Neural cell (in vitro differentiated cells): ENCODE results near the gene NPAS2. TPM values are rescaled to one million over a fixed set of nuclear protein-coding genes. Genes with fewer than 3 reads are reported as not detected.

Experiments
- H2AFZ ChIP-seq: fragments of 200-600, 300-800 bp; sonication (generic), shearing (Covaris generic); 2 replicates; pipeline ENCODE4 v1.6.0; 2014; ENCODE audit warnings: low read depth, mild to moderate bottlenecking, antibody characterized with exemption, low read length, moderate library complexity
- H3F3A ChIP-seq: fragments of 200-600 bp; shearing (Covaris generic); 2 replicates; pipeline ENCODE4 v1.6.1; 2016; ENCODE audit warnings: mild to moderate bottlenecking, moderate library complexity, mixed read lengths, antibody characterized with exemption, low read length; ENCODE audit not compliant: insufficient read depth, poor library complexity, severe bottlenecking
- H3K27ac ChIP-seq: fragments of 200-600, 300-800 bp; sonication (generic), shearing (Covaris generic); 2 replicates; pipeline ENCODE4 v1.5.1; 2014; ENCODE audit warnings: mild to moderate bottlenecking, low read length, moderate library complexity
- H3K27me3 ChIP-seq: fragments of 300-800, 200-600 bp; sonication (generic), shearing (Covaris generic); 2 replicates; pipeline ENCODE4 v1.6.0; 2014; ENCODE audit warnings: mild to moderate bottlenecking, low read depth, low read length, moderate library complexity; ENCODE audit not compliant: insufficient read depth
- H3K36me3 ChIP-seq: fragments of 300-800, 200-600 bp; sonication (generic), shearing (Covaris generic); 2 replicates; pipeline ENCODE4 v1.5.1; 2014; ENCODE audit warnings: mild to moderate bottlenecking, antibody characterized with exemption, low read length, moderate library complexity; ENCODE audit not compliant: insufficient read depth
- H3K4me2 ChIP-seq: fragments of 300-800, 200-600 bp; sonication (generic), shearing (Covaris generic); 2 replicates; pipeline ENCODE4 v1.6.0; 2014; ENCODE audit warnings: mild to moderate bottlenecking, low read length
- H3K4me3 ChIP-seq: fragments of 300-800, 200-600 bp; sonication (generic), shearing (Covaris generic); 2 replicates; pipeline ENCODE4 v1.5.1; 2014; ENCODE audit warnings: mild to moderate bottlenecking, low read length, moderate library complexity
- H3K79me2 ChIP-seq: fragments of 200-600 bp; shearing (Covaris generic); replicated peaks from 2 replicates; pipeline ENCODE4 v1.6.0; 2014; ENCODE audit warnings: mild to moderate bottlenecking, low read length, moderate library complexity; ENCODE audit not compliant: insufficient read depth
- H3K9ac ChIP-seq: fragments of 300-800, 200-600 bp; sonication (generic), shearing (Covaris generic); 2 replicates; pipeline ENCODE4 v1.6.1; 2016; ENCODE audit warnings: mild to moderate bottlenecking, low read length, mixed read lengths
- H3K9me2 ChIP-seq: fragments of 200-600 bp; shearing (Covaris generic); 2 replicates; pipeline ENCODE4 v1.6.1; 2016; ENCODE audit warnings: mild to moderate bottlenecking, low read length, mixed read lengths; ENCODE audit not compliant: insufficient read depth
- H3K9me3 ChIP-seq: fragments of 200-600, 300-800 bp; sonication (generic), shearing (Covaris generic); 2 replicates; pipeline ENCODE4 v1.6.1; 2016; ENCODE audit warnings: mild to moderate bottlenecking, mixed run types, low read length, moderate library complexity, mixed read lengths
- H4K20me1 ChIP-seq: fragments of 200-600 bp; shearing (Covaris generic); 2 replicates; pipeline ENCODE4 v1.6.1; 2016; ENCODE audit warnings: mild to moderate bottlenecking, mixed run types; ENCODE audit not compliant: insufficient read depth
- CTCF ChIP-seq: fragments of 450-650 bp; IDR thresholded peaks from 2 replicates; pipeline ENCODE4 v1.5.1; 2014; ENCODE audit warnings: antibody characterized with exemption, mild to moderate bottlenecking, moderate library complexity; ENCODE audit not compliant: poor library complexity, severe bottlenecking
- EP300 ChIP-seq: fragments of 450-650 bp; conservative IDR thresholded peaks from 2 replicates; pipeline ENCODE4 v1.6.1; 2014; ENCODE audit warnings: antibody characterized with exemption, mild to moderate bottlenecking, moderate library complexity; ENCODE audit not compliant: poor library complexity, severe bottlenecking
- EZH2 ChIP-seq: fragments of 200-600, 300-800 bp; shearing (Covaris generic), sonication (generic); IDR thresholded peaks from 2 replicates; pipeline ENCODE4 v1.6.1; 2014; ENCODE audit warnings: antibody characterized with exemption, low read length, borderline replicate concordance, mild to moderate bottlenecking; ENCODE audit not compliant: insufficient read depth, poor library complexity, severe bottlenecking
- MXI1 ChIP-seq: fragments of 450-650 bp; conservative IDR thresholded peaks from 2 replicates; pipeline ENCODE4 v1.6.1; 2014; ENCODE audit warnings: antibody characterized with exemption, mild to moderate bottlenecking; ENCODE audit not compliant: poor library complexity, severe bottlenecking
- POLR2AphosphoS5 ChIP-seq: IDR thresholded peaks from 2 replicates; pipeline ENCODE4 v1.6.1; 2012
- RAD21 ChIP-seq: fragments of 450-650 bp; conservative IDR thresholded peaks from 2 replicates; pipeline ENCODE4 v1.6.1; 2014; ENCODE audit warnings: antibody characterized with exemption, mild to moderate bottlenecking, moderate library complexity
- REST ChIP-seq: IDR thresholded peaks from 2 replicates; pipeline ENCODE4 v1.6.1; 2012; ENCODE audit warnings: borderline replicate concordance
- SMC3 ChIP-seq: fragments of 450-650 bp; conservative IDR thresholded peaks from 2 replicates; pipeline ENCODE4 v1.6.1; 2014; ENCODE audit warnings: antibody characterized with exemption, mild to moderate bottlenecking, moderate library complexity; ENCODE audit not compliant: poor library complexity
- TAF1 ChIP-seq: IDR thresholded peaks from 2 replicates; pipeline ENCODE4 v1.6.1; 2012; ENCODE audit warnings: low read depth
- polyA plus RNA-seq: library from polyadenylated mRNA; depleted of rRNA; stranded (reverse); fragments of >200 nt; gene quantifications from 2 replicates; pipeline ENCODE4 v1.2.3, GENCODE V29; 2014

Gene NPAS2
- polyA plus RNA-seq, 1 donor from 2014 or later: 2.1 TPM

- H3K4me3 ChIP-seq: no peak overlapping the region
- H3K9me2 ChIP-seq: no peaks in the 10 kb centered on the region
- TF ChIP-seq REST (no peak), EZH2 (no peak), POLR2AphosphoS5 (no peak), MXI1 (no peak), EP300 (no peak), CTCF (no peak), SMC3 (no peak), RAD21 (no peak), TAF1 (no peak)
Observed at GRCh38 chr2:100783987-100784386, 36.0 kb upstream of the NPAS2 start.

GRCh38 chr2:100784681-100785080 lies 35.3 kb upstream of the NPAS2 start:
- H2AFZ ChIP-seq: no peak overlapping the region
- no peaks in the 10 kb centered on the region for H3K9me3 ChIP-seq
- H4K20me1 ChIP-seq: no peaks in the 10 kb centered on the region
- H3K4me3 ChIP-seq: no peak overlapping the region
- no peaks in the 10 kb centered on the region for H3K79me2 ChIP-seq
- no peaks in the 10 kb centered on the region for H3K27me3 ChIP-seq
- no peaks in the 10 kb centered on the region for H3K36me3 ChIP-seq
- no peak for TF ChIP-seq TAF1
- TF ChIP-seq SMC3: no peak
- TF ChIP-seq REST: no peak
- no peak for TF ChIP-seq EZH2
- no peak for TF ChIP-seq MXI1
- TF ChIP-seq RAD21: no peak
- TF ChIP-seq EP300: no peak
- no peak overlapping the region for H3K9ac ChIP-seq
- H3K27ac ChIP-seq: no peak overlapping the region
- no peaks in the 10 kb centered on the region for H3K9me2 ChIP-seq
- no peaks in the 10 kb centered on the region for H3F3A ChIP-seq
- H3K4me2 ChIP-seq: no peak overlapping the region

More at GRCh38 chr2:100783987-100784386, 36.0 kb upstream of the NPAS2 start:
- H2AFZ ChIP-seq: no peak overlapping the region
- no peaks in the 10 kb centered on the region for H4K20me1 ChIP-seq
- no peaks in the 10 kb centered on the region for H3F3A ChIP-seq
- H3K9me3 ChIP-seq: no peaks in the 10 kb centered on the region
- no peak overlapping the region for H3K27ac ChIP-seq
- no peak overlapping the region for H3K4me2 ChIP-seq
- H3K9ac ChIP-seq: no peak overlapping the region
- no peaks in the 10 kb centered on the region for H3K79me2 ChIP-seq
- no peaks in the 10 kb centered on the region for H3K36me3 ChIP-seq
- no peaks in the 10 kb centered on the region for H3K27me3 ChIP-seq
